GM21515 (cell line): ENCODE results near the gene EXTL2.
"Not testable (repeated sequence)": the region's sequence is repeated elsewhere in the genome, so short reads cannot be mapped to it uniquely, and the experiment has no call there.

Experiments
- ATAC-seq: cut with Tn5 transposase; IDR thresholded peaks from one replicate; pipeline ENCODE4 v1.9.1; 2021; ENCODE audit not compliant: unreplicated experiment

Gene EXTL2

DNA sequence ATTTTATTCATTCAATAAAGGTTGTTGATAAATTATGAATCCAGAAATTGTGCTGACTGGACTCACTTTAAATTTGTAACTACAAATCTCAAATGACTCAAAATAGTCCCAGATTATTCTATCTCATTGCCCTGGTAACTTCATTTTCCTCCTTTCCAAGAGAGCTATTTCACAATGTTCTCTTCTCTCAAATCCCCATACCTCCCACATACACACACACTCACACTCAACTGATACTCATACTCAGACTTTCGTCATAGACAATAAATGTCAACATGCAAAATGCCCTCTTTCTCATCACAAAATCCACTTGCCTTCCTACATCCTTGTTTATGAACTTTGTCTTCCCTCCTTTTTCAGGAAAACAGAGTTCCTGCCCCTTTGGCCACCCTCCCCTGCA lies 33.3 kb downstream of the EXTL2 start:
- ATAC-seq = no peak

GRCh38 chr1:100860397-100860991 lies 34.1 kb downstream of the EXTL2 start:
- ATAC-seq = no peak

- not testable (repeated sequence) for ATAC-seq
Observed at GRCh38 chr1:100855116-100855515, 39.5 kb downstream of the EXTL2 start.

DNA sequence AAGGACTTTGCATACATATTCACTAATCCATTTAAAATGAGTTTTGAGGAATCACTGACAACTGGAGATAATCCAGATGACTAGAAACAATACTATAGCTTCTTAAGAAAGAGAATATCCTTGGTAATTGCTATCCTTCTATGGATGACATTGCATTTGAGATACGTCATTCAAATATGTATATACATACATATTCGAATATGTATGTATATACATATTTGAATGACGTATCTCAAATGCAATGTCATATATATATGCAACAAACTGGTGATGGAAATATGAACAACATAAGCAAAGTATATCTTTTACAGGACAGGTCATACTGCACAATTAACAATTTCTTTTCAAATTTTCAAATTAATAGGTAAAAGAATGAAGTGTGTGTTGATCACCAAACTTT lies 41.7 kb downstream of the EXTL2 start:
- no peak for ATAC-seq

DNA sequence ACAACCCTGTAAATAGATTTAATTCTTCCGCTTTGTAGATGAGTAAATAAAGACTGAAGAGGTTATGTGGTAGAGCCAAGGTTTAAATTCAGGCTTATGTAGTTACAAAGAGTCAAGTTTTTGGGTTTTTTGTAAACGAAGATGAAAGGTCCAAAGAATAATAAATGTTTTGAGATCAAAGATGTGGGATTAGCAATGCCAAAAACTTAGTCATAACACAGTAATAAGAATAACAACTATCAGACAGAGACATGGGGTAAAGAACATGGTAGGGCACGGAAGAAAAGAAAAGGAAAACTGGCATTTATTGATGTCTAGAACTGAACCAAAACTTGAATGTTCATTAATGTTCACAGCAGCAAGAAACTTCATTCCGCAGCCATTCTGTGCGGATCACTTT lies 42.9 kb downstream of the EXTL2 start:
- ATAC-seq = no peak

DNA sequence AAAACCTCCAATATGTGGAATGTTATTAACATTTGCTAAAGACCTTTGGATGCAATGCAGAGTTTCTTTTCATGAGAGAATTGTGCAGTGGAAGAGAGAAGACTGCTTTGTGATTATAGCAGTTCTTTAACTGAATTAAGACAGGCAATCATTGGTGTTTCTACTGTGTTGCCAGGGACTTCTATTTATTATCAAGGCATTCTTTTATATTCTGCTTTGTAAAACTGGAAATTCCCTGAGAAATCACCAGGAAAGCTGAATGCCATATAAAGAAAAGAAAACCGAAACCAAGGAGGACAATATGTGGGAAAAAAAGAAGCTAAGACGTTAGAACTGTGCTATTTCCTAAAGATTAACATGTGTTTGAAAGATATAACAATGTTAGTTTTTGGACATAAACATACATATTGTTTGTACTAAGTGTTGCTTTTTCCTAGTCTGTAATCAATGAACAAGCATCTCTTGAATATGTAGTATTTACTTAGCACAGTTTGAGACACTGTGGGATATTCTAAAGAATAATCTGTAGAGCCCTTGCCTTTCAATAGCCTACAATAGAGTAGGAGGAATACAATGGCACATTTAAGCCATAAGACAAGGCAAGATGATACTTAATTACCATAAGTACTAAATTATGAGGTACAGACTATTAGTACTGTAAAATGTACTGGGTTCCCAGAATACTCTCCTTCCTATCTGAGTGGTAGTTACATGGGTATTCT lies 47.1 kb downstream of the EXTL2 start:
- ATAC-seq = no peak

DNA sequence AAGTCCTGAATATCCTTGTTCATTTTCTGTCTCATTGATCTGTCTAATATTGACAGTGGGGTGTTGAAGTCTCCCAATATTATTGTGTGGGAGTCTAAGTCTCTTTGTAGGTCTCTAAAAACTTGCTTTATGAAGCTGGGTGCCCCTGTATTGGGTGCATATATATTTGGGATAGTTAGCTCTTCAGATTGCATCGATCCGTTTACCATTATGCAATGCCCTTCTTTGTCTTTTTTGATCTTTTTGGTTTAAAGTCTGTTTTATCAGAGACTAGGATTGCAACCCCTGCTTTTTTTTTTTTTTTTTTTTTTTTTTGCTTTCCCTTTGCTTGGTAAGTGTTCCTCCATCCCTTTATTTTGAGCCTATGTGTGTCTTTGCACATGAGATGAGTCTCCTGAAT lies 51.5 kb downstream of the EXTL2 start:
- not testable (repeated sequence) for ATAC-seq

- ATAC-seq = no peak
Observed at GRCh38 chr1:100835866-100836842, 58.5 kb downstream of the EXTL2 start.

DNA sequence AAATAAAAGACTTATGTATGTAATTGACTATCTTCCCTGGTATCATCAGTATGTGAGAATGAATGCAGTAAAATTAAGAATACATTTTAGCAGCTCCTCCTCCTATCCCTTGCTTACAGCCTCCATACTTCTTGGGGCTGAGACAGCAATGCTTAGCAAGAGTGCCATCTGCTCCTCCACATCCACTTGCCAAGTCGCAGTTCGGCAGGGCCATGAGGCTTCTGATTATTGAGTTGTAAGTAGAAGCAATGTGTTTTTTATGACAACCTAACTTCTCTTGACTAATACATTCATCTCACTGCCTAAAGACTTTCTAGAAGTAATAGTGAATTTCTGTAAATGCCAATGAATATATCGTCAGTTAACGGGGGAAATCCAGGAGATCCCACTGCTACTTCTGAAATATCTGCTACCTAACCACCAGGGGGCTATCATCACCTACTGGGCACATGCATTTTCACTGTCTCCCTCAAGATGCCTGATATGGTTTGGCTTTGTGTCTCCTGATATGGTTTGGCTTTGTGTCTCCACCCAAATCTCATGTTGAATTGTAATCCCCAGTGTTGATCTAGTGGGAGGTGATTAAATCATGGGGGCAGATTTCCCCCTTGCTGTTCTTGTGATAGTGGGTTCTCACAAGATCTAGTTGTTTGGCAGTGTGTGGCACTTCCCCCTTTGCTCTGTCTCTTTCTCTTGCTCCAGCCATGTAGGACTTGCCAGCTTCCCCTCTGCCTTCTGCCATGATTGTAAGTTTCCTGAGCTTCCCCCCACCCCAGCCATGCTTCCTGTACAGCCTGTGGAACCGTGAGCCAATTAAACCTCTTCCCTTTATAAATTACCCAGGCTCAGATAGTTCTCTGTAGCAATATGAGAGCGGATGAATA lies 59.6 kb downstream of the EXTL2 start:
- peak; percentile 56 for ATAC-seq

DNA sequence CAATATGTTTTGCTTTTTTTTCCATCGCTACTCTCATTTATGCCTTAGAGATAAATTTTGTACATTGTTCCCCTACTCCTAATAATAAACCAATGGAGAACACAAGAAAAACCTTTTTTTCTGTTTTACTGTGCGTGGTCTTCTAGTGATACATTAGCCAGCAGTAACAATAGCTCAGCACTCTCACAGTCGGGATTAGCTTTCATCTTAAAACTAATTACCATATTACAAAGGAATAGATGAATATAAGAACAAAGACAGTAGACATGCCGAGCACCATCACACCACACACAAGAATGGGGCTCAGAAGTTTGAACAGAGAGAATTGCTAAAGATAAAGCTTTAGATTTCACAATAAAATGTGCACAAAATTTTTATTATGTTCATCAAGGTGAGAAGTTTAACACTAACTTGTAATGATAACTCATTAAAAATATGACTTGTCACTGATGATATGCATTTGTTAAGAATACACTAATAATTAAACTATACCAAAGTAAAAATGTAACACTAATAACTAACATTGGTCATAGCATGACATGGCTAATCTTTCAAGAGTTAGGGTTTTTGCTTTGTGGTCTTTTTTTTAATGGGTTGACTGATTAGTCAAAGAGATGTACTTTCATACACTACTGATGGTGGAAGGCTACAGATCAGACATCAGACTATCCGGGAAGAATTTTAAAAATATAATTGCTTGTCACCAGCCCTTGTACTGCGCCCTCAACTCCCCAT lies 61.8 kb downstream of the EXTL2 start:
- no peak for ATAC-seq

GRCh38 chr1:100825666-100826065 lies 69.0 kb downstream of the EXTL2 start:
- ATAC-seq = not testable (repeated sequence)
